Measurements from ENCODE around the gene ATP1A3.

DNA sequence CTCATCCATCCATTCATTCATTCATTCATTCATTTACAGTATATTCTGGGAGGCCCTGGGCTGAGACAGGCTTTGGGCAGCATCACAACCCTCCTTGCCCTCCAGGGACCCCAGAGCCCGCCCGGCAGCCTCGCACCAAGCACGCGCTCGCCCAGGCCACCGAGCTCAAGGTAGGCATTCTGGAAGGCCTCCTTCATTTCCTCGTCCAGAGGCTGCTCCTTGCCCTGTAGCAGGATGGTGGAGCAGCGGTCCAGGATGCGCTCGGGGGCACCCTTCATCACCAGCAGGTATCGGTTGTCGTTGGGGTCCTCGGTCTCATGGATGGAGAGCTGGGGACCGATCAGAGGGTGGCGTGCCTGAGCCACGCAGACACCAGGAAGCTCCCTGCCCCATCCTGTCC is 15.6 kb downstream of the ATP1A3 start:
- no peak for TF ChIP-seq CTCF (IDR thresholded peaks at IDR 0.05)
- no peak for TF ChIP-seq POLR2A (IDR thresholded peaks at IDR 0.05)

Data from thyroid gland (tissue), 4 donors.